ENCODE results near the gene RETREG1.

- TF ChIP-seq POLR2A (IDR thresholded peaks at IDR 0.05): no peak
- peak in 7 of 12 donors; percentile 11 to 41 (median 29) for TF ChIP-seq CTCF (IDR thresholded peaks at IDR 0.05)
Observed at GRCh38 chr5:16457451-16457850, 159.3 kb downstream of the RETREG1 start.

Measured in heart left ventricle (tissue), 13 donors.